ENCODE measurements around the gene C2CD4C.

DNA sequence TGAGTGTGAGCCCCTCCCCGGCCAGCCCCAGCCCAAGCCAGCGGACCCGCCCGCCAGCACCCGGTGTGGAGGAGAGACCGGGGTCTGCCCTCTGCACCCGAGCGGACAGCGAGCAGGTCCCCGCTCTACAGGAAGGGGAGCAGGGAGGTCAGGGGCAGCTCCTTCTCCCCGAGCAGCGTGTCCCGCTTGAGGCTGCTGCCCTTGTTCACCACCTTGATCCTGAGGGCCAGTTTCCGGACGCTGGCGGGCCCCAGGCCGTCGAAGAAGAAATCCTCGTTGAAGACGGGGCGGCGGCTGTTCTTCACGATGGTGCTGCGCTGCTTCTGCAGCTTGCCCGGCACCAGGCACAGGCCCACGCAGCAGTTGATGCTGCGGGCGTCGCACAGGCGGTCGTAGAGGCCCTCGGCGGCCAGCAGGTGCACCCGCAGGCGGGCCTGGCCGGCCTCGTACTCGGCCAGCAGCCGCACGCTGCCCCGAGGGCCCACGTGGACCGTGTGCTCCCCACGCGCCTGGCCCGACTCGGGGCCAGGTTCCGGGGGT lies 1.9 kb downstream of the C2CD4C start:
- TF ChIP-seq, protein P1, sequence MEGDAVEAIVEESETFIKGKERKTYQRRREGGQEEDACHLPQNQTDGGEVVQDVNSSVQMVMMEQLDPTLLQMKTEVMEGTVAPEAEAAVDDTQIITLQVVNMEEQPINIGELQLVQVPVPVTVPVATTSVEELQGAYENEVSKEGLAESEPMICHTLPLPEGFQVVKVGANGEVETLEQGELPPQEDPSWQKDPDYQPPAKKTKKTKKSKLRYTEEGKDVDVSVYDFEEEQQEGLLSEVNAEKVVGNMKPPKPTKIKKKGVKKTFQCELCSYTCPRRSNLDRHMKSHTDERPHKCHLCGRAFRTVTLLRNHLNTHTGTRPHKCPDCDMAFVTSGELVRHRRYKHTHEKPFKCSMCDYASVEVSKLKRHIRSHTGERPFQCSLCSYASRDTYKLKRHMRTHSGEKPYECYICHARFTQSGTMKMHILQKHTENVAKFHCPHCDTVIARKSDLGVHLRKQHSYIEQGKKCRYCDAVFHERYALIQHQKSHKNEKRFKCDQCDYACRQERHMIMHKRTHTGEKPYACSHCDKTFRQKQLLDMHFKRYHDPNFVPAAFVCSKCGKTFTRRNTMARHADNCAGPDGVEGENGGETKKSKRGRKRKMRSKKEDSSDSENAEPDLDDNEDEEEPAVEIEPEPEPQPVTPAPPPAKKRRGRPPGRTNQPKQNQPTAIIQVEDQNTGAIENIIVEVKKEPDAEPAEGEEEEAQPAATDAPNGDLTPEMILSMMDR (conservative IDR thresholded peaks at IDR 0.05; ENCODE audit: low read depth in 2 of 2): no peak
- TF ChIP-seq EZH2 (IDR thresholded peaks at IDR 0.05; ENCODE audit: low read depth, unreplicated experiment) (no peak), ZNF114 (CRISPR knock-in tag; IDR thresholded peaks at IDR 0.05) (no peak), POLR2AphosphoS5 (IDR thresholded peaks at IDR 0.05; ENCODE audit: low read depth) (no peak), EZH2phosphoT487 (IDR thresholded peaks at IDR 0.05; ENCODE audit: unreplicated experiment) (no peak), CREB1 (CRISPR knock-in tag; IDR thresholded peaks at IDR 0.05; ENCODE audit: low read depth) (no peak), JUNB (IDR thresholded peaks at IDR 0.05; ENCODE audit: unreplicated experiment) (no peak)
- TF ChIP-seq, protein P2, sequence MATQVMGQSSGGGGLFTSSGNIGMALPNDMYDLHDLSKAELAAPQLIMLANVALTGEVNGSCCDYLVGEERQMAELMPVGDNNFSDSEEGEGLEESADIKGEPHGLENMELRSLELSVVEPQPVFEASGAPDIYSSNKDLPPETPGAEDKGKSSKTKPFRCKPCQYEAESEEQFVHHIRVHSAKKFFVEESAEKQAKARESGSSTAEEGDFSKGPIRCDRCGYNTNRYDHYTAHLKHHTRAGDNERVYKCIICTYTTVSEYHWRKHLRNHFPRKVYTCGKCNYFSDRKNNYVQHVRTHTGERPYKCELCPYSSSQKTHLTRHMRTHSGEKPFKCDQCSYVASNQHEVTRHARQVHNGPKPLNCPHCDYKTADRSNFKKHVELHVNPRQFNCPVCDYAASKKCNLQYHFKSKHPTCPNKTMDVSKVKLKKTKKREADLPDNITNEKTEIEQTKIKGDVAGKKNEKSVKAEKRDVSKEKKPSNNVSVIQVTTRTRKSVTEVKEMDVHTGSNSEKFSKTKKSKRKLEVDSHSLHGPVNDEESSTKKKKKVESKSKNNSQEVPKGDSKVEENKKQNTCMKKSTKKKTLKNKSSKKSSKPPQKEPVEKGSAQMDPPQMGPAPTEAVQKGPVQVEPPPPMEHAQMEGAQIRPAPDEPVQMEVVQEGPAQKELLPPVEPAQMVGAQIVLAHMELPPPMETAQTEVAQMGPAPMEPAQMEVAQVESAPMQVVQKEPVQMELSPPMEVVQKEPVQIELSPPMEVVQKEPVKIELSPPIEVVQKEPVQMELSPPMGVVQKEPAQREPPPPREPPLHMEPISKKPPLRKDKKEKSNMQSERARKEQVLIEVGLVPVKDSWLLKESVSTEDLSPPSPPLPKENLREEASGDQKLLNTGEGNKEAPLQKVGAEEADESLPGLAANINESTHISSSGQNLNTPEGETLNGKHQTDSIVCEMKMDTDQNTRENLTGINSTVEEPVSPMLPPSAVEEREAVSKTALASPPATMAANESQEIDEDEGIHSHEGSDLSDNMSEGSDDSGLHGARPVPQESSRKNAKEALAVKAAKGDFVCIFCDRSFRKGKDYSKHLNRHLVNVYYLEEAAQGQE (IDR thresholded peaks at IDR 0.05; ENCODE audit: unreplicated experiment): no peak
- TF ChIP-seq, protein P3, sequence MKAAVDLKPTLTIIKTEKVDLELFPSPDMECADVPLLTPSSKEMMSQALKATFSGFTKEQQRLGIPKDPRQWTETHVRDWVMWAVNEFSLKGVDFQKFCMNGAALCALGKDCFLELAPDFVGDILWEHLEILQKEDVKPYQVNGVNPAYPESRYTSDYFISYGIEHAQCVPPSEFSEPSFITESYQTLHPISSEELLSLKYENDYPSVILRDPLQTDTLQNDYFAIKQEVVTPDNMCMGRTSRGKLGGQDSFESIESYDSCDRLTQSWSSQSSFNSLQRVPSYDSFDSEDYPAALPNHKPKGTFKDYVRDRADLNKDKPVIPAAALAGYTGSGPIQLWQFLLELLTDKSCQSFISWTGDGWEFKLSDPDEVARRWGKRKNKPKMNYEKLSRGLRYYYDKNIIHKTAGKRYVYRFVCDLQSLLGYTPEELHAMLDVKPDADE (IDR thresholded peaks at IDR 0.05): no peak
